ENCODE data around the gene MMAA.

The MMAA gene

GRCh38 chr4:145697332-145697731, 78.1 kb downstream of the MMAA start (continued):
- no peak for TF ChIP-seq ZBTB21 (tag by site-specific recombination; IDR thresholded peaks at IDR 0.05)
- TF ChIP-seq ZNF112 (tag by site-specific recombination; IDR thresholded peaks at IDR 0.05): no peak

GRCh38 chr4:145698507-145698906, 79.3 kb downstream of the MMAA start:
- no peak for TF ChIP-seq ZSCAN16 (tag by site-specific recombination; IDR thresholded peaks at IDR 0.05)
- TF ChIP-seq, protein P1, sequence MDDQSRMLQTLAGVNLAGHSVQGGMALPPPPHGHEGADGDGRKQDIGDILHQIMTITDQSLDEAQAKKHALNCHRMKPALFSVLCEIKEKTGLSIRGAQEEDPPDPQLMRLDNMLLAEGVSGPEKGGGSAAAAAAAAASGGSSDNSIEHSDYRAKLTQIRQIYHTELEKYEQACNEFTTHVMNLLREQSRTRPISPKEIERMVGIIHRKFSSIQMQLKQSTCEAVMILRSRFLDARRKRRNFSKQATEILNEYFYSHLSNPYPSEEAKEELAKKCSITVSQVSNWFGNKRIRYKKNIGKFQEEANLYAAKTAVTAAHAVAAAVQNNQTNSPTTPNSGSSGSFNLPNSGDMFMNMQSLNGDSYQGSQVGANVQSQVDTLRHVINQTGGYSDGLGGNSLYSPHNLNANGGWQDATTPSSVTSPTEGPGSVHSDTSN (CRISPR knock-in tag; IDR thresholded peaks at IDR 0.05): no peak
- no peak for TF ChIP-seq ZNF548 (tag by site-specific recombination; IDR thresholded peaks at IDR 0.05)
- no peak for TF ChIP-seq ZNF610 (tag by site-specific recombination; IDR thresholded peaks at IDR 0.05; ENCODE audit: borderline replicate concordance)
- no peak for TF ChIP-seq ZNF354C (tag by site-specific recombination; IDR thresholded peaks at IDR 0.05; ENCODE audit: borderline replicate concordance, low read depth)
- no peak for TF ChIP-seq ZNF510 (tag by site-specific recombination; IDR thresholded peaks at IDR 0.05; ENCODE audit: insufficient replicate concordance)
- no peak for TF ChIP-seq ZNF311 (tag by site-specific recombination; IDR thresholded peaks at IDR 0.05; ENCODE audit: borderline replicate concordance)
- no peak for TF ChIP-seq KLF7 (tag by site-specific recombination; IDR thresholded peaks at IDR 0.05; ENCODE audit: borderline replicate concordance)
- no peak for TF ChIP-seq ZNF639 (tag by site-specific recombination; IDR thresholded peaks at IDR 0.05)
- no peak for TF ChIP-seq GLIS1 (tag by site-specific recombination; IDR thresholded peaks at IDR 0.05)
- no peak for TF ChIP-seq SALL2 (tag by site-specific recombination; IDR thresholded peaks at IDR 0.05; ENCODE audit: borderline replicate concordance)
- no peak for TF ChIP-seq YY1 (tag by site-specific recombination; IDR thresholded peaks at IDR 0.05)
- TF ChIP-seq ZNF776 (tag by site-specific recombination; IDR thresholded peaks at IDR 0.05; ENCODE audit: borderline replicate concordance): no peak
- TF ChIP-seq ZEB2 (tag by site-specific recombination; IDR thresholded peaks at IDR 0.05): no peak
- TF ChIP-seq ZNF791 (tag by site-specific recombination; IDR thresholded peaks at IDR 0.05): no peak
- no peak for TF ChIP-seq ZNF302 (tag by site-specific recombination; IDR thresholded peaks at IDR 0.05; ENCODE audit: low read depth)
- TF ChIP-seq ZNF76 (tag by site-specific recombination; IDR thresholded peaks at IDR 0.05; ENCODE audit: borderline replicate concordance, low read depth): no peak
- no peak for TF ChIP-seq ZNF629 (tag by site-specific recombination; IDR thresholded peaks at IDR 0.05)
- TF ChIP-seq ZNF549 (tag by site-specific recombination; IDR thresholded peaks at IDR 0.05): no peak
- no peak for TF ChIP-seq SP3 (tag by site-specific recombination; IDR thresholded peaks at IDR 0.05)
- Histone ChIP-seq H3K9me3 (ENCODE audit: control insufficient read depth, insufficient read depth, low read depth, low read length) (no peaks in the 10 kb centered on the region), H3K4me1 (ENCODE audit: control insufficient read depth, insufficient read depth, low read length) (no peaks in the 10 kb centered on the region), H3K27ac (ENCODE audit: extremely low read depth, low read depth, low read length) (no peak overlapping the region), H3K4me3 (ENCODE audit: low read depth, low read length) (no peak overlapping the region), H3K36me3 (ENCODE audit: control insufficient read depth in 2 of 2, insufficient read depth in 1 of 2, low read length in 2 of 2) (no peaks in the 10 kb centered on the region)
- POLR2A ChIA-PET: no interaction called here
- CTCF ChIA-PET: no interaction called here

GRCh38 chr4:145703850-145704497, 84.8 kb downstream of the MMAA start:
- Histone ChIP-seq H3K4me3 (ENCODE audit: low read depth, low read length) (no peak overlapping the region), H3K4me1 (ENCODE audit: control insufficient read depth, insufficient read depth, low read length) (no peaks in the 10 kb centered on the region), H3K27ac (ENCODE audit: extremely low read depth, low read depth, low read length) (no peak overlapping the region), H3K9me3 (ENCODE audit: control insufficient read depth, insufficient read depth, low read depth, low read length) (no peaks in the 10 kb centered on the region), H3K36me3 (ENCODE audit: control insufficient read depth in 2 of 2, insufficient read depth in 1 of 2, low read length in 2 of 2) (no peaks in the 10 kb centered on the region)
- ChIA-PET CTCF (interaction anchor here (0.7 kb wide), 1 partner anchor 252 kb away, joined by 3 read pairs; no protein-coding TSS in a partner anchor), POLR2A (no interaction called here)
- TF ChIP-seq ZNF549 (tag by site-specific recombination; IDR thresholded peaks at IDR 0.05) (no peak), KLF9 (tag by site-specific recombination; IDR thresholded peaks at IDR 0.05; ENCODE audit: low read depth) (no peak), GLI2 (tag by site-specific recombination; IDR thresholded peaks at IDR 0.05; ENCODE audit: borderline replicate concordance, low read depth) (no peak), ZNF843 (tag by site-specific recombination; IDR thresholded peaks at IDR 0.05) (no peak), KLF1 (tag by site-specific recombination; IDR thresholded peaks at IDR 0.05) (no peak), SP2 (tag by site-specific recombination; IDR thresholded peaks at IDR 0.05) (no peak), ZBTB7A (tag by site-specific recombination; IDR thresholded peaks at IDR 0.05; ENCODE audit: low read depth) (no peak), ZNF560 (tag by site-specific recombination; IDR thresholded peaks at IDR 0.05; ENCODE audit: borderline replicate concordance) (no peak), ZNF48 (tag by site-specific recombination; IDR thresholded peaks at IDR 0.05) (no peak)
- TF ChIP-seq, protein P2, sequence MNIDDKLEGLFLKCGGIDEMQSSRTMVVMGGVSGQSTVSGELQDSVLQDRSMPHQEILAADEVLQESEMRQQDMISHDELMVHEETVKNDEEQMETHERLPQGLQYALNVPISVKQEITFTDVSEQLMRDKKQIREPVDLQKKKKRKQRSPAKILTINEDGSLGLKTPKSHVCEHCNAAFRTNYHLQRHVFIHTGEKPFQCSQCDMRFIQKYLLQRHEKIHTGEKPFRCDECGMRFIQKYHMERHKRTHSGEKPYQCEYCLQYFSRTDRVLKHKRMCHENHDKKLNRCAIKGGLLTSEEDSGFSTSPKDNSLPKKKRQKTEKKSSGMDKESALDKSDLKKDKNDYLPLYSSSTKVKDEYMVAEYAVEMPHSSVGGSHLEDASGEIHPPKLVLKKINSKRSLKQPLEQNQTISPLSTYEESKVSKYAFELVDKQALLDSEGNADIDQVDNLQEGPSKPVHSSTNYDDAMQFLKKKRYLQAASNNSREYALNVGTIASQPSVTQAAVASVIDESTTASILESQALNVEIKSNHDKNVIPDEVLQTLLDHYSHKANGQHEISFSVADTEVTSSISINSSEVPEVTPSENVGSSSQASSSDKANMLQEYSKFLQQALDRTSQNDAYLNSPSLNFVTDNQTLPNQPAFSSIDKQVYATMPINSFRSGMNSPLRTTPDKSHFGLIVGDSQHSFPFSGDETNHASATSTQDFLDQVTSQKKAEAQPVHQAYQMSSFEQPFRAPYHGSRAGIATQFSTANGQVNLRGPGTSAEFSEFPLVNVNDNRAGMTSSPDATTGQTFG (tag by site-specific recombination; IDR thresholded peaks at IDR 0.05; ENCODE audit: borderline replicate concordance): no peak

Measured in HEK293 (cell line).